Adrenal gland (tissue), 19 donors: ENCODE measurements around the gene UBE2H. TPM values are rescaled to one million over a fixed set of nuclear protein-coding genes. Genes with fewer than 3 reads are reported as not detected.

Experiments
- DNase-seq, 7 donors: peaks; one replicate each; pipeline ENCODE4 v3.0.0-alpha.2; 2019 to 2020
- H3K27ac ChIP-seq, 5 donors: fragments of 200-600 bp; sonication (generic) in 4 of 5; 1 replicate in 3 of 5; 2 replicates in 2 of 5; pipeline versions ENCODE4 v1.5.1 to v1.8.0; 2016 to 2020; ENCODE audit warnings: mild to moderate bottlenecking in 1 of 5
- H3K27me3 ChIP-seq: fragments of 200-600 bp; 2 replicates; pipeline ENCODE4 v1.8.0; 2021
- H3K36me3 ChIP-seq, 2 donors: fragments of 200-600 bp; replicated peaks in 1 of 2; 1 replicate in 1 of 2; 2 replicates in 1 of 2; pipeline versions ENCODE4 v1.5.1 to v1.8.0; 2018 to 2022
- H3K4me1 ChIP-seq, 2 donors: fragments of 200-600 bp; replicated peaks in 1 of 2; 1 replicate in 1 of 2; 2 replicates in 1 of 2; pipeline versions ENCODE4 v1.5.1 to v1.8.0; 2018 to 2021
- H3K4me3 ChIP-seq, 4 donors: fragments of 200-600 bp; sonication (generic) in 3 of 4; one replicate each; pipeline ENCODE4 v1.5.1; 2016 to 2018
- H3K9me3 ChIP-seq, 3 donors: fragments of 200-600 bp; sonication (generic) in 1 of 3; replicated peaks in 1 of 3; 1 replicate in 2 of 3; 2 replicates in 1 of 3; pipeline versions ENCODE4 v1.5.1 to v1.8.0; 2016 to 2021
- POLR2A ChIP-seq, 2 donors: fragments of 450-650 bp; IDR thresholded peaks; one replicate each; pipeline ENCODE4 v1.6.1; 2017; ENCODE audit warnings: antibody characterized with exemption in 2 of 2, mild to moderate bottlenecking in 2 of 2, moderate library complexity in 1 of 2
- WGBS, 4 donors: extraction: QIAGEN DNeasy Blood & Tissue Kit in 2 of 4; methylation state at CpG; one replicate each; pipeline versions ENCODE4 v1.1.5 to v1.1.7; 2013 to 2017; 5-methylcytosine and 5-hydroxymethylcytosine counted together
- intact Hi-C, 2 donors: fragments of 100-400 bp; cut with DNase I; formaldehyde crosslinking; loops; one replicate each; pipeline versions ENCODE4 v1.14.1 to v1.15.0; 2022 to 2023
- long read RNA-seq, 10 donors: library from polyadenylated mRNA in 3 of 10; unstranded in 2 of 10; stranded (forward) in 1 of 10; transcript quantifications; one replicate each; pipeline ENCODE4 v2.0.0 and lab custom pipeline, GENCODE V29; 2021 to 2026
- polyA plus RNA-seq, 3 donors: library from polyadenylated mRNA; stranded (reverse); fragments of 200-250 nt in 2 of 3; fragments of 350-450 nt in 1 of 3; fragmentation: Illumina TruSeq in 1 of 3; extraction: RNeasy Lipid Tissue Mini Kit (QIAGEN cat#74804) in 1 of 3; gene quantifications; one replicate each; pipeline ENCODE4 v1.2.3, GENCODE V29; 2013 to 2014
- total RNA-seq, 9 donors: library from RNA; depleted of rRNA in 4 of 9; stranded (reverse); fragments of >200 nt in 4 of 9; fragments of 120-200 nt in 1 of 9; fragmentation: NEBNext Ultra II Directional in 1 of 9; extraction: Animal tissue kit (Norgen Biotek cat#: 25700) in 1 of 9; gene quantifications; one replicate each; pipeline versions ENCODE4 v1.1.0 to v1.2.4, GENCODE V29; 2013 to 2023
- TF ChIP-seq, protein P1 (sequence below), 6 experiments: fragments of 450-650 bp in 4 of 6; fragments of 200-600 bp in 2 of 6; sonication (generic) in 1 of 6; IDR thresholded peaks; 1 replicate in 5 of 6; 2 replicates in 1 of 6; pipeline versions ENCODE4 v1.5.1 to v1.8.0; 2016 to 2021; ENCODE audit warnings: antibody characterized with exemption in 6 of 6, mild to moderate bottlenecking in 2 of 6, moderate library complexity in 1 of 6
- donor health status: healthy with polysubstance abuse.
- donor health status: Bipolar disorder and iron deficiency.
- donor health status: DM: yes; HTN: yes; CAD: no.
- donor health status: DM: no; HTN: no; CAD: no.
- donor health status: DM: no; HTN: no; CAD: no.
- donor health status: DM: yes; HTN: yes; CAD: no.

The UBE2H gene
- total RNA-seq: 100 to 1,000 TPM in 7 of 9 donors, 10 to 100 TPM in 2; 61.8 to 392 (median 167) TPM
- polyA plus RNA-seq: 100 to 1,000 TPM in 1 of 3 donors, 10 to 100 TPM in 2; 48.3 to 140 (median 52.1) TPM
- long read RNA-seq, donor 1, full-length matches to known transcripts: 23 of 35 reads
- long read RNA-seq, donor 1, partial matches to known transcripts: 12 of 35 reads
- long read RNA-seq, donor 1, other reads (novel, unspliced or antisense): 0 of 35 reads
- long read RNA-seq, donor 2, full-length matches to known transcripts: 22 of 32 reads
- long read RNA-seq, donor 2, partial matches to known transcripts: 10 of 32 reads
- long read RNA-seq, donor 2, other reads (novel, unspliced or antisense): 0 of 32 reads
- long read RNA-seq, donor 3, full-length matches to known transcripts: 16 of 16 reads
- long read RNA-seq, donor 3, partial matches to known transcripts: 0 of 16 reads
- long read RNA-seq, donor 3, other reads (novel, unspliced or antisense): 0 of 16 reads
- long read RNA-seq, donor 4, full-length matches to known transcripts: 2 of 29 reads
- long read RNA-seq, donor 4, partial matches to known transcripts: 5 of 29 reads
- long read RNA-seq, donor 4, other reads (novel, unspliced or antisense): 22 of 29 reads
- long read RNA-seq, donor 5, full-length matches to known transcripts: 379 of 468 reads
- long read RNA-seq, donor 5, partial matches to known transcripts: 6 of 468 reads
- long read RNA-seq, donor 5, other reads (novel, unspliced or antisense): 83 of 468 reads
- long read RNA-seq, donor 6, full-length matches to known transcripts: 3 of 26 reads
- long read RNA-seq, donor 6, partial matches to known transcripts: 3 of 26 reads
- long read RNA-seq, donor 6, other reads (novel, unspliced or antisense): 20 of 26 reads
- long read RNA-seq, donor 7, full-length matches to known transcripts: 11 of 20 reads
- long read RNA-seq, donor 7, partial matches to known transcripts: 9 of 20 reads
- long read RNA-seq, donor 7, other reads (novel, unspliced or antisense): 0 of 20 reads
- long read RNA-seq, donor 8, full-length matches to known transcripts: 31 of 37 reads
- long read RNA-seq, donor 8, partial matches to known transcripts: 0 of 37 reads
- long read RNA-seq, donor 8, other reads (novel, unspliced or antisense): 6 of 37 reads
- long read RNA-seq, donor 9, full-length matches to known transcripts: 17 of 17 reads
- long read RNA-seq, donor 9, partial matches to known transcripts: 0 of 17 reads
- long read RNA-seq, donor 9, other reads (novel, unspliced or antisense): 0 of 17 reads
- long read RNA-seq, donor 10, full-length matches to known transcripts: 15 of 15 reads
- long read RNA-seq, donor 10, partial matches to known transcripts: 0 of 15 reads
- long read RNA-seq, donor 10, other reads (novel, unspliced or antisense): 0 of 15 reads

DNA sequence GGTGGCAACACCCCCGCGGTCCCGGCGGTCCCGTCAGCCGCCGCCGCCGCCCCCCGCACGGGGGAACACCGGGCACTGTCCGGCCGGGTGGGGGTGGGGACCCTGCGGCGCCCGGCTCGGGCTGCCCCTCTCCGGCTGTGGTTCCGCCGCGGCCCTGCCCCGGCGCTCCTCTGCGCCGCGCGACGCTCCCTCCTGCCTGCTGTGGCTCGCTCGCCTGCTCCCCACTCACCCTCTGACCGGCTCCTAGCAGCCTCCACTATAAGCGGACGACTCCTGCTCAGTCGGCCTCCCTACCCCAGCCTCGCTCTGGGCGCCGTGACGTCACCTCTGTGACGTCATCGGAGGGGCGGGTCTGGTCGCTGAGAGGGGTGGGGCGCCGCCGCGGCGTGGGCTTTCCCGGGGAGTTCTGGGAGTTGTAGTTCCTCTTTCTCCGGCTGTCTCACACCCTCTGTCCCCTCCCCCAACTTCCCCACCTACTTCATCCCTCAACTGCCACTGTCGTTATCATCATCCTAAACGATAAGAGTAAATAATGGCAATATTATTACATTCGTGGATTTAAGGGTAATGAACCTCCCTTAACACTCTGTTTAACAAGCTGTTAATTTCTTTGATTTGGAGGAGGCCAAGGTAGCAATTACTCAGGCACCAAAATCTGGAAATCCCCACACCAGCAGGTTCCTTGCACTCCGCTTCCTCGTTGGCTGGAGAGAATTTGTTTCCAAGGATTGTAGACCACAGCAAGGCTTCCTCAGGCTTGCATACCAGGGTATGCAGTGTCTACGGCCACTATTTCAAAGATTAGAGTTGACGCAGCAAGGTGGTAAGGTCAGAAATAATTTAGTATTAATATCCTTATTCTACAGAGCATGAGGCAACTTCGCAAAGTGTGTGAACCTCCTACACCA is at the start of gene UBE2H:
TSS of gene UBE2H (minus strand) at position 308 of the 908 bp plus-strand sequence. CDS start 405 bp downstream, outside the sequence.
- WGBS, 4 donors: 6 to 19% (median 11%) methylated on average over 16 to 58 of the region's 58 CpGs
- H3K4me3 ChIP-seq: peak within 1 kb of the TSS; percentile 80 to 93 (median 88)
- no peaks in the 10 kb centered on the region for H3K9me3 ChIP-seq
- peaks cover 14 to 26% of the 10 kb centered on the region in 2 donors for H3K4me1 ChIP-seq
- H3K27me3 ChIP-seq: no peaks in the 10 kb centered on the region
- H3K27ac ChIP-seq: peak within 1 kb of the TSS; percentile 78 to 98 (median 98)
- intact Hi-C loops: loop anchor here in 1 of 2 donors (10.0 kb wide), 1 partner anchor 118 kb away; no protein-coding TSS in a partner anchor
- no peaks in the 10 kb centered on the region for H3K36me3 ChIP-seq
- peak; percentile 92 to 97 for TF ChIP-seq POLR2A (IDR thresholded peaks at IDR 0.05)
- TF ChIP-seq, protein P1, sequence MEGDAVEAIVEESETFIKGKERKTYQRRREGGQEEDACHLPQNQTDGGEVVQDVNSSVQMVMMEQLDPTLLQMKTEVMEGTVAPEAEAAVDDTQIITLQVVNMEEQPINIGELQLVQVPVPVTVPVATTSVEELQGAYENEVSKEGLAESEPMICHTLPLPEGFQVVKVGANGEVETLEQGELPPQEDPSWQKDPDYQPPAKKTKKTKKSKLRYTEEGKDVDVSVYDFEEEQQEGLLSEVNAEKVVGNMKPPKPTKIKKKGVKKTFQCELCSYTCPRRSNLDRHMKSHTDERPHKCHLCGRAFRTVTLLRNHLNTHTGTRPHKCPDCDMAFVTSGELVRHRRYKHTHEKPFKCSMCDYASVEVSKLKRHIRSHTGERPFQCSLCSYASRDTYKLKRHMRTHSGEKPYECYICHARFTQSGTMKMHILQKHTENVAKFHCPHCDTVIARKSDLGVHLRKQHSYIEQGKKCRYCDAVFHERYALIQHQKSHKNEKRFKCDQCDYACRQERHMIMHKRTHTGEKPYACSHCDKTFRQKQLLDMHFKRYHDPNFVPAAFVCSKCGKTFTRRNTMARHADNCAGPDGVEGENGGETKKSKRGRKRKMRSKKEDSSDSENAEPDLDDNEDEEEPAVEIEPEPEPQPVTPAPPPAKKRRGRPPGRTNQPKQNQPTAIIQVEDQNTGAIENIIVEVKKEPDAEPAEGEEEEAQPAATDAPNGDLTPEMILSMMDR (IDR thresholded peaks at IDR 0.05): peak in 2 of 6 experiments; percentile 13 to 27
- DNase-seq: peak; percentile 91 to 96 (median 93)

- no peak for DNase-seq
- Histone ChIP-seq H3K9me3 (no peaks in the 10 kb centered on the region), H3K27ac (no peak overlapping the region), H3K27me3 (no peaks in the 10 kb centered on the region), H3K4me1 (no peaks in the 10 kb centered on the region), H3K4me3 (no peak overlapping the region), H3K36me3 (no peaks in the 10 kb centered on the region)
- intact Hi-C loops: no loop called here
- no peak for TF ChIP-seq POLR2A (IDR thresholded peaks at IDR 0.05)
- TF ChIP-seq, protein P1 (IDR thresholded peaks at IDR 0.05): no peak
- WGBS, 4 donors: 84 to 90% (median 89%) methylated on average over 5 of the region's 5 CpGs
Measured at GRCh38 chr7:129998446-129998845, 45.7 kb upstream of the UBE2H start.

GRCh38 chr7:129997285-129997684 is 44.5 kb upstream of the UBE2H start:
- TF ChIP-seq, protein P1 (IDR thresholded peaks at IDR 0.05): no peak
- no peak for TF ChIP-seq POLR2A (IDR thresholded peaks at IDR 0.05)
- H3K4me3 ChIP-seq: no peak overlapping the region
- DNase-seq: no peak
- no peaks in the 10 kb centered on the region for H3K9me3 ChIP-seq
- H3K27me3 ChIP-seq: no peaks in the 10 kb centered on the region
- no peak overlapping the region for H3K27ac ChIP-seq
- no peaks in the 10 kb centered on the region for H3K36me3 ChIP-seq
- 72 to 77% (median 74%) methylated on average over 5 of the region's 5 CpGs for WGBS, 4 donors
- no peaks in the 10 kb centered on the region for H3K4me1 ChIP-seq
- intact Hi-C loops: no loop called here
